GM19395 (cell line): ENCODE data around the gene SAMHD1.
"Not testable (repeated sequence)": the region's sequence is repeated elsewhere in the genome, so short reads cannot be mapped to it uniquely, and the experiment has no call there.

Source experiments
- ATAC-seq: cut with Tn5 transposase; IDR thresholded peaks from one replicate; pipeline ENCODE4 v1.9.1; 2021; ENCODE audit warnings: mild to moderate bottlenecking, moderate library complexity; ENCODE audit not compliant: unreplicated experiment

Gene SAMHD1

DNA sequence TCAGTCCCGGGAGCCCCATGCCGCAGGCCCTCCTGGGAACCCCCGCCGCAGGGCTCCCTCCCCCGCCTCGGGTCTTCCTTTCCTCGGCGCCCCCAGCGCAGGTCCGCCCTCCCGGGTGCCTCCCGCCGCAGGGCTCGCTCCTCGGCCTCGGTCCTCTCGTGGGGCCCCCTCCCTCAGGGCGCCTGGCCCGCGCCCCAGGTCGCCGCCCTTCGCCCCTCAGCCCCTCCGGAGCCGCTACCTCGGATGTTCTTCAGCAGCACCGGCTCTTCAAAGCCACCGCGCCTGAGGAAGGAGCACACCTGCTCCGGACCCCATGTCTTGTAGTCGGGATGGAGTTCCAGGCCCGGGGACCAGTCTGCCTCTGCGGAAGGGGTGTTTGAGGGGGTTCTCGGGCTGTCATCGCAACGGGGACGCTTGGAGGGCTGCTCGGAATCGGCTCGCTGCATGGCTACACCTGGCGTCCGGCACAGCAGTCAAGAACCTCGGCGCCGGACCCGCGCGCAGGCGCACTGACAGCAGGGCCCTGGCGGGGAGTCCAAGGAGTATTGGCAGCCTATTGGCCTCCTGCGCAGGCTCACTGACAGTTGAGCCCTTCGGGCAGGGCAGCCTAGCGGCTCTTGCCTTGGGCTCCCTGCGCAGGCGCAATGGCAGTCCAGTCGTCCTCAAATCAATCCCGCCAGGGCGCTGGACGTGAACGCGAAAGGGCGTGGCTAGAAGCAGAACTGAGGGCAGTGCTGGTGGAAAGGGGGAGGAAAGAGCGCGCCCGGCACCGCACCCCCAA, at the start of gene SAMHD1:
Gene SAMHD1, minus strand, starts transcription at position 511 of the 781 bp plus-strand sequence. Its CDS starts 65 bp downstream, at position 446.
- ATAC-seq = peak; percentile 94

DNA sequence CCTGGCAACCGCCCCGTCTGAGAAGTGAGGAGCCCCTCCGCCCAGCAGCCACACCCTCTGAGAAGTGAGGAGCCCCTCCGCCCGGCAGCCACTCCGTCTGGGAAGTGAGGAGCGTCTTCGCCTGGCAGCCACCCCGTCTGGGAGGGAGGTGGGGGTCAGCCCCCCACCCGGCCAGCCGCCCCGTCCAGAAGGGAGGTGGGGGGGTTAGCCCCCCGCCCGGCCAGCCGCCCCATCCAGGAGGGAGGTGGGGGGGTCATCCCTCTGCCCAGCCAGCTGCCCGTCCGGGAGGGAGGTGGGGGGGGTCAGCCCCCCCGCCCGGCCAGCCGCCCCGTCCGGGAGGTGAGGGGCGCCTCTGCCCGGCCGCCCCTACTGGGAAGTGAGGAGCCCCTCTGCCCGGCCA, 48.7 kb upstream of the SAMHD1 start:
- ATAC-seq = not testable (repeated sequence)

DNA sequence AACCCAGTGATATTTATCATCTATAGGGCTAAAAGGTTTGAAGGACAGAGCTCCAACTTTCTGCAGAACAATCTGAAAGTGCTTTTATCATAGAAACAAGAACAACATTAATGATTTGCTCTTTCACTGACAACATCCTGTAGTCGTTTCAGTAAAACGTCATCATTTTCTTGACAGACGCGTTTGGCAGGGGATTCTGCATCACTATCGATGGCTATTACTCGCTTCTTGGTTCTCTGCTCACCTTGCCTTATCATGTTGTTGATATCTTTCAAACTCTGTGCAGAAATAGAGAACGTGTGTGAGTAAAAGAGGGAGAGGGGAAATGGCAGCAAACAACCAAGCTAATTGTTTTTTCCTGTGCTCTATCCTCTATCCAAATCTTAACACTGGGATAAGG, 47.1 kb upstream of the SAMHD1 start:
- ATAC-seq = no peak

DNA sequence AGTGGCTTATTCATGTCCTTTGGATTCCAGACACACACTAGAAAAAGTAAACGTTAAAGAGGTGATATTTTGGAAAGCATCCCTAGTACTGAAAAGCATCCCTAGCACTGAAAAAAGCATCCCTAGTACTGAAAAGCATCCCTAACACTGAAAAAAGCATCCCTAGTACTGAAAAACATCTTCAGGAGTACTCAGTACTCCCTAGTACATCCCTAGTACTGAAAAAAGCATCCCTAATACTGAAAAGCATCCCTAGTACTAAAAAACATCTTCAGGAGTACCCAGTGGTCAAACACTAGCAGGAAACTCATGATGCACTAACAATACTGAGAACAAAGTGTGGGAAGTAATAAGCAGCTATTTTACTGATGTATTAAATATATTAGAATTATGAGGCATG, 45.6 kb upstream of the SAMHD1 start:
- no peak for ATAC-seq

DNA sequence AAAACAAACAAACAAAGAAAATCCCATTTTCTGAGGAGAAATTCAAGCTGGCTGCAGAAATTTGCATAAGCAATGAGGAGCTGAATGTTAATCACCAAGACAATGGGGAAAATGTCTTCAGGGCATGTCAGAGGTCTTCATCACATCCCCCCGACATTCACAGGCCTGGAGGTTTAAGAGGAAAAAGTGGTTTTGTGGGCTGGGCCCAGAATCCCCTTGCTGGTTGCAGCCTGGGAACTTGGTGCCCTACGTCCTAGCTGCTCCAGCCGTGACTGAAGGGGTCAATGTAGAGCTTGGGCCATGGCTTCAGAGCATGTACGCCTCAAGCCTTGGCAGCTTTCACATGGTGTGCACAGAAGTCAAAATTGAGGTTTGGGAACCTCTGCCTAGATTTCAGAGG, 42.7 kb upstream of the SAMHD1 start:
- not testable (repeated sequence) for ATAC-seq

DNA sequence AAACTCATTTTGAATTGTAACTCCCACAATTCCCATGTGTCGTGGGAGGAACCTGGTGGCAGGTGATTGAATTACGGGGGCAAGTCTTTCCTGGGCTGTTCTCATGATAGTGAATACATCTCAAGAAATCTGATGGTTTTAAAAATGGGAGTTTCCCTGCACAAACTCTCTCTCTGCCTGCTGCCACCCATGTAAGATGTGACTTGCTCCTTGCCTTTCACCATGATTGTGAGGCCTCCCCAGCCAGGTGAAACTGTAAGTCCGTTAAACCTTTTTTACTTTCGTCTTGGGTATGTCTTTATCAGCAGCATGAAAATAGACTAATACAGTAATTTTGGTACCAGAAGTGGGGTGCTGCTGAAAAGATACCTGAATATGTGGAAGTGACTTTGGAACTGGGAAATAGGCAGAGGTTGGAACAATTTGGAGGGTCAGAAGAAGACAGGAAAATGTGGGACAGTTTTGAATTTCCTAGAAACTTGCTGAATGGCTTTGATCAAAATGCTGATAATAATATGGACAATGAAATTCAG, 41.4 kb upstream of the SAMHD1 start:
- ATAC-seq = no peak

DNA sequence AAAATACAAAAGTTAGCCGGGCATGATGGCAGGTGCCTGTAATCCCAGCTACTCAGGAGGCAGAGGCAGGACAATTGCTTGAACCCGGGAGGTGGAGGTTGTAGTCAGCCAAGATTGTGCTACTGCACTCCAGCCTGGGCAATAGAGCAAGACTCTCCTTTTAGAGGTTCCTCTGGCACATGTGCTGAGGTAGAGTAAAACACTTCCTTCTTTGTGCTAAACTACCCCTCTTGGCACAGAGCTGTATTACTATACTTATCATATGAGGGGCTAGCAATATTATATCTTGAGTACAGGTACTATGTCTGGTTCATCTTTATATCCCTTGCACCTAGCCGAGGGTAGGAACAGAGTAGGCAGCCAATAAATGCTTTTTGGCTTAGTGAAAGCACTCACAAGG, 40.2 kb upstream of the SAMHD1 start:
- ATAC-seq = no peak

DNA sequence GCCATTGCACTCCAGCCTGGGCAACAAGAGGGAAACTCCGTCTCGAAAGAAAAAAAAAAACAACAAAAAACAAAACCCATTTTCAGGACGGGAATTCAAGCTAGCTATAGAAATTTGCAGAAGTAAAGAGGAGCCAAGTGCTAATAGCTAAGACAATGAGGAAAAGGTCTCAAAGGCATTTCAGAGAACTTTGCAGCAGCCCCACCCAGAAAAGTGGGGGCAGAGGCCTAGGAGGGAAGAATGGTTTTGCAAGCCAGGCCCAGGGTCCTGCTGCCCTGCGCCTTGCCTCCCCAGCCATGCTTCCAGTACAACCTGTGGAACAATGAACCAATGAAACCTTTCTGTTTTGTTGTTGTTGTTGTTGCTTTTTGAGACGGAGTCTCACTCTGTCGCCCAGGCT, 38.3 kb upstream of the SAMHD1 start:
- no peak for ATAC-seq

DNA sequence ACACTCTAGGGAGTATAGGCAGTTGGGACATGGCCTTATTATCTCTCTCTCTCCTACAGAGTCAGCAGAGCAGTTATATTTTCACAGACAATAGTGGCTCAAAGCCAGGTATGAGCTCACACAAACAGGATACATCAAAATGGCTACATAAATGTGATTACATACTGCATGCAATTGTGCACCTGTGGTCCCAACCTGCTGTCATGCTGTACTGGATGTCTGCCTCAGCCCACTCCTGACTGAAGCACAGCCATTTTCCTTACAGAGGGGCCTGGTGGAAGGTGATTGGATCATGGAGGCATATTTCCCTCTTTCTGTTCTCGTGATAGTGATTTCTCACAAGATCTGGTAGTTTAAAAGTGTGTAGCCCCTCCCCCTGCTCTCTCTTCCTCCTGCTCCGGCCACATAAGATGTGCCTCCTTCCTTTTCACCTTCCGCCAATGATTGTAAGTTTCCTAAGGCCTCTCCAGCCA, 37.0 kb upstream of the SAMHD1 start:
- ATAC-seq = no peak

DNA sequence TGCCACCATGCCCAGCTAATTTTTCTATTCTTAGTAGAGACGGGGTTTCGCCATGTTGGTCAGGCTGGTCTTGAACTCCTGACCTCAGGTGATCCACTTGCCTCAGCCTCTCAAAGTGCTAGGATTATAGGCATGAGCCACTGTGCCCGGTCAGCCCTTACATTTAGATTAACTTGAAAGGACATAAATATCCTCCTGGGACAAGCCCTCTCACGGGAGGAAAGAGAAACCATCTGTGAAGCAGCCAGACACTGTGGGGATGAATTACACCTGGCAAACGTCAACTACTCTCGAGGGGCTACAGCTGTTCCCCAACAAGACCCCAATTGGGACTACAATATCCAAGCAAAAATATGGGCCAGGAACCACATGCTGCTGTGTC, 32.7 kb upstream of the SAMHD1 start:
- ATAC-seq = no peak

DNA sequence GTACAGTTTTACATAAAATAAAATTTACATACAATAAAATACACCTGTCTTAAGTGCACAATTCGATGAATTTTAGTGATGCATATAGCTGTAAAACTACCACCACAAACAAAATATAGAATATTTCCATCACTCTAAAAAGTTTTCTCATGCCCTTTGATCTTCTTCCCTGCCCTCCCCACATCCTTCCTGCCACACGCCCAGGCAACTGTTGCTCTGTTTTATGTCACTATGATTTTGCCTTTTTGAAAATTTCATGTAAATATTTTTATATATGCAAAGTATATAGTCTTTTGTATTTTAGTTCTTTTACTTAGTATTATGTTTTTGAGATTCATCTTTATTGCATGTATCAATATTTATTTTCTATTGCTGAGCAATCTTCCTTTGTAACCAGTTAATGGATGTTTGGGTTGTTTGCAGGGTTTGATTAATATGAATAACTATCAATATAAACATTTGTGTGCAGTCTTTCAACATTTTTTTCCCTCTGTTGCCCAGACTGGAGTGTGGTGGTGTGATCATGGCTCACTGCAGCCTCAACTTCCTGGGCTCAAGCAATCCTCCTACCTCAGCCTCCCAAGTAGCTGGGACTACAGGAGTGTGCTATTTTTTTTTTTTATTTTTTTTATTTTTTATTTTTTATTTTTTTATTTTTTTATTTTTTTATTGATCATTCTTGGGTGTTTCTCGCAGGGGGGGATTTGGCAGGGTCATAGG, 23.8 kb upstream of the SAMHD1 start:
- no peak for ATAC-seq

DNA sequence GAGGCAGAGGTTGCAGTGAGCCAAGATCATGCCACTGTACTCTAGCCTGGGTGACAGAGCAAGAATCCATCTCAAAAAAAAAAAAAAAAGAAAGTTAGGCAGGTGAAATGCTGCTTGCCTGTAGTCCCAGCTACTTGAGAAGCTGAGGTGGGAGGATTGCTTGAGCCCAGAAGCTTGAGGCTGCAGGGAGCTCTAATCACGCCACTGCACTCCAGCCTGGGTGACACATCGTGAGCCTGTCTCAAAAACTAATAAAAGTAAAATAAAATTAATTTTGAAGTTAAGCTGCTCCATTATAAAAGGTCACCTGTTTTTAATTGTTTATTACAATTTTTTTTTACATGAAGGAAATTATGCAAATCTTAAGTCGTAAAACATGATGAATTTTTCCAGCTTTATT, 23.2 kb upstream of the SAMHD1 start:
- no peak for ATAC-seq

DNA sequence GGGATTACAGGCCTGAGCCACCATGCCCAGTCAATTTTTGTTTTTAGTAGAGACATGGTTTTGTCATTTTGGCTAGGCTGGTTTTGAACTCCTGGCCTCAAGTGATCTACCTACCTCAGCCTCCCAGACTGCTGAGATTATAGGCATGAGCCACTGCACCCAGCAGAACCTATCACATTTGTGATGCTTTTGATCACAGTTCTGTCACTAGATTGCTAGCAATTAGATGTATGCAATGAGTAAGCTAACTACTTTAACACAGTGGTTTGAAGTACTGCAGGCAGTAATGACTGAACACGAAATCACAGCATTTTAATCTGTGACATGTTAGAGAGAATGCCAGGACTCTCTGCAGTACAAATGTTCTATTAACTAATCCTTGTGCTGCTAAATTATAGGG, 19.6 kb upstream of the SAMHD1 start:
- no peak for ATAC-seq

DNA sequence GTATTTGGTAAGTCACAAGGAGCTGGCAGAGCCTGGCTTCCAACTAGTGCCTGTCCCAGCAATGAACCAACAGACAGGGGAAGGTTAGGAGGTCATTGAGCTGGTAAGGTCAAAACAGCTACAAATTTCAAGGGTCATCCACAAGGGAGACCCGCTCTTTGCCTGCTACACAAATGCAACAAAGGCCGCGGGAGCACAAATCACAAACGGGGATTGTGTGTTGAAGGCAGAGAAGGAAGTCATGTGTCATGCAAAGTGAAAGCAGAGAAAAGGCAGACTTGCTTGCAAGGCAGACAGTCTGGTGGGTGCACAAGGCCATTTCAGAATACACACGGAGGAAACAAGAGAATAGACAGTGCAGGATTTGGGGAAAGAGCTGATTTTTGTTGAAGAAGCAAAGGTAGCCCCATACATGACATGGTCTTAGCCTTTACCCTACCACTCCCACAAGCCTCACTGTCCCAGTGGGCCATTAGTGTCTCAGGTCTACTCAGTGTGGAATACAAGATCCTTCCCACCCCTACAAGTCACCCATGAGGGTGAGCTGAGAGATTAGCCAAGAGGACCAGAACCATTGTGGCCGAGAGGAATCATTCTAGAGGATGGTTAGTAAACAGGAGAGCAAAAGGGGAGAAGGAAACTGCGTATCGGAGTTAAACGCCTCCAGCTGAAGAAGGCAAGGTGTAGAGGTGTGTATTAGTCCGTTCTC, 18.1 kb upstream of the SAMHD1 start:
- ATAC-seq = no peak

DNA sequence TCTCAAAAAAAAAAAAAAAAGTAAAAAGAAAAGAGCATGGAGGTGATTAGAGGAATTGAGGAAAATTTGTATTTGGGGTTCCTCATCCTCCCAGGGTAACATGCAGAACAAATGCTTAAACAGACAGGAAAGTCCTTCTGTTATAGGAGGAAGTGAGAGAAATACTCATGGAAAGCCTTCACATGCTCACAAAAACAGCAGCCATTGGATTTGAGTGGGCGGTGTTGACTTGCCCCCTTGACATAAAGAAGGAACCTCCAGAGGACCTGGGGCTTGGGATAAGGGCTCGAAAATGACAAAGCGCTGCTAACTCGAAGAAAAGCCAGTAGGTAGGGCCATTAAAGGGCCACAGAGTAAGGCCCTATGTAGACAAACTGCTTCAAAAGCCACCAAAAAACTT, 17.5 kb upstream of the SAMHD1 start:
- ATAC-seq = no peak

DNA sequence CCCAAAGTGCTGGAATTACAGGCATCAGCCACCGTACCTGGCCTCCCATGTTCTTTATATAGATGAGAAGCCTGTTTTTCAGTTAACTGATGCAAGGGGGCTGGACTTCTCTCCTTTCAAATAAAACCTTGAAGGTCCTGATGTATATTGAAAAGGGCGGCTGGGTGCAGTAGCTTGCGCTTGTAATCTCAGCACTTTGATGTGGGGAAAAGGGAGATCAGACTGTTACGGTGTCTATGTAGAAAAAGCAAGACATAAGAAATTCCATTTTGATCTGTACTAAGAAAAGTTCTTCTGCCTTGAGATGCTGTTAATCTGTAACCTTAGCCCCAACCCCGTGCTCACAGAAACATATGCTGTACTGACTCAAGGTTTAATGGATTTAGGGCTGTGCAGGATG, 16.1 kb upstream of the SAMHD1 start:
- no peak for ATAC-seq

DNA sequence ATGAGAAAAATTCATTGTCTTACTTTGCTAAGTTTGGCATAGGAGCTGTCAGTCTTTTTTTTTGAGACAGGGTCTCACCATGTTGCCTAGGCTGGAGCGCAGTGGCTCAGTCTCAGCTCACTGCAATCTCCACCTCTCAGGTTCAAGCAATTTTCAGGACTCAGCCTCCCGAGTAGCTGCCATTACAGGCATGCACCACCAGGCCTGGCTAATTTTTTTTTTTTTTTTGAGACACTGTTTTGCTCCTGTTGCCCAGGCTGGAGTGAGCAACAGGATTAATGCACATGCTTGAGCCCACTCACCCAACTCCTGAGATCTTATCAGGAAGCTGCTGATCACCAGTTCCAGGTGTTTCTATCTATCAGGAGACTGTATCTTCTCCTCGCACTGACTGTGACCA, 15.5 kb upstream of the SAMHD1 start:
- ATAC-seq = not testable (repeated sequence)

DNA sequence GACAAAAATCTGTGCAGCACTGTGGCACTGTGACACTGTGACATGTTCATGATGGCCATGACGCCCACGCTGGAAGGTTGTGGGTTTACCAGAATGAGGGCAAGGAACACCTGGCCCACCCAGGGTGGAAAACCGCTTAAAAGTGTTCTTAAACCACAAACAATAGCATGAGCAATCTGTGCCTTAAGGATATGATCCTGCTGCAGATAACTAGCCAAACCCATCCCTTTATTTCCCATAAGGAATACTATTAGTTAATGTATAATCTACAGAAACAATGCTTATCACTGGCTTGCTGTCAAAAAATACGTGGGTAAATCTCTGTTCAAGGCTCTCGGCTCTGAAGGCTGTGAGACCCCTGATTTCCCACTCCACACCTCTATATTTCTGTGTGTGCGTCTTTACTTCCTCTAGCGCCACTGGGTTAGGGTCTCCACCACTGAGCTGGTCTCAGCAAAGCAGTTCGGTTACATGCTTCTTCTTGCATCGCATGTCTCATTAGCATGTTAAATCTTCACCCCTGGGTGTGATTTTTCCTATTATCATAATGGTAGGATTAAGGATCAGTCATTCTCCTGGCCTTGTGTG, 10.9 kb upstream of the SAMHD1 start:
- not testable (repeated sequence) for ATAC-seq

DNA sequence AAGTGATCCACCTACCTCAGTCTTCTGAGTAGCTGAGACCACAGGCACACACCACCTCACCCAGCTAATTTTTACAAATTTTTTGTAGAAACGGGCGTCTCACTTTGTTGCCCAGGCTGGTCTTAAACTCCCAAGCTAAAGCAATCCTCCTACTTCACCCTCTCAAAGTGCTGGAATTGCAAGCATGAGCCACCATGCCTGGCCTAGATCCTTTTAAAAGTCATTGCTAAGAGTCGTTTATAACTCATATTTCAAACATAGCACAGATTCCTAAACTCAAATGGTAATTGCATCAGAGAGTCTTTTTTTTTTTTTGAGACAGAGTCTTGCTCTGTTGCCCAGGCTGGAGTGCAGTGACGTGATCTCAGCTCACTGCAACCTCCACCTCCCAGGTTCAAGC, 7.7 kb upstream of the SAMHD1 start:
- no peak for ATAC-seq

DNA sequence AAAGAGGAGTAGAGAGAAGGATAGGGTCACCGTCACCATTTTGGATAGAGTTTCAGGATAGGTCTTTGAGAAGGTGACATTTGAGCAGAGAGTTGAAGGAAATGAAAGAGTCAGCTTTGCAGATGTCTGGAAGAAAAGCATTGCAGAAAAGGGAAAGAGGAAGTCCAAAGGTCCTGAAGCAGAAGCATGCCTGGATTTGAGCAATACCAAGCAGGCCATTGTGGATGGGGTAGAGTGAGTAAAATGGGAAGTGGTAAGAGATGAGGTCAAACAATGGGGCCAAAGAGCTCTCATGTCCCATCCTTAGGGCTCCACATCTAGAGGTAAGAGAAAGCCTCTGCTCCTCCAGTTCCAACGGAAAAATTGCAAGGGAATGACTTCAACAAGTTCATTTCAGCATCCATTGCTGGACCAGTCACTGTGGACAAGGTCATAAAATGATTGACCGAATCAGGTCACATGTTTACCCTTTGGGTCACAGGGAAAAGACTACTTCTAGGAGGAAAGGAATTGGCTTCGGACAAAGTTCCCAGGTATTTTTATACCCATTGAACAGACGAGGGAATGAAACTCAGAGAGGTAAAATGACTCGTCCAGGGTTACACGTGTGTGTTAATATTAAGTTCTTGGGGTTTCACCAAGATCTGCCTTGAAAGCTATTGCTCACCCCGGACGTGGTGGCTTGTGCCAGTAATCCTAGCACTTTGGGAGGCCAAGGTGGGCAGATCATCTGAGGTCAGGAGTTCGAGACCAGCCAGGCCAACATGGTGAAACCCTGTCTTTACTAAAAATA, 6.6 kb upstream of the SAMHD1 start:
- ATAC-seq = no peak
